Measurements from ENCODE around the gene CPSF7.
"Not testable (repeated sequence)": the region's sequence is repeated elsewhere in the genome, so short reads cannot be mapped to it uniquely, and the experiment has no call there.

DNA sequence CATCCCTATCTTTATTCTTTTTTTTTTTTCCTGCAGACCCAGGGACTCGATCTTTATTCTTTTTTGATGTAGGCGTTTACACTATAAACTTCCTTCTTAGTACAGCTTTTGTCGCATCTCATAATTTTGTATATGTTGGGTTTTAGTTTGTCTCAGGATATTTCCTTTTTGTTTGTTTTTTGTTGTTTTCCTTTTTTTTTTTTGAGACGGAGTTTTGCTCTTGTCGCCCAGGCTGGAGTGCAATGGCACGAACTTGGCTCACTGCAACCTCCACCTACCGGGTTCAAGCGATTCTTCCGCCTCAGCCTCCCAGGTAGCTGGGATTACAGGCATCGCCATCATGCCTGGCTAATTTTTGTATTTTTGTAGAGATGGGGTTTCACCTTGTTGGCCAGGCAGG lies 1.1 kb upstream of the CPSF7 start:
- TF ChIP-seq POLR2AphosphoS5 (IDR thresholded peaks at IDR 0.05; ENCODE audit: low read depth); SPI1 (IDR thresholded peaks at IDR 0.05; ENCODE audit: borderline replicate concordance, low read depth): not testable (repeated sequence)
- TF ChIP-seq, protein P1, sequence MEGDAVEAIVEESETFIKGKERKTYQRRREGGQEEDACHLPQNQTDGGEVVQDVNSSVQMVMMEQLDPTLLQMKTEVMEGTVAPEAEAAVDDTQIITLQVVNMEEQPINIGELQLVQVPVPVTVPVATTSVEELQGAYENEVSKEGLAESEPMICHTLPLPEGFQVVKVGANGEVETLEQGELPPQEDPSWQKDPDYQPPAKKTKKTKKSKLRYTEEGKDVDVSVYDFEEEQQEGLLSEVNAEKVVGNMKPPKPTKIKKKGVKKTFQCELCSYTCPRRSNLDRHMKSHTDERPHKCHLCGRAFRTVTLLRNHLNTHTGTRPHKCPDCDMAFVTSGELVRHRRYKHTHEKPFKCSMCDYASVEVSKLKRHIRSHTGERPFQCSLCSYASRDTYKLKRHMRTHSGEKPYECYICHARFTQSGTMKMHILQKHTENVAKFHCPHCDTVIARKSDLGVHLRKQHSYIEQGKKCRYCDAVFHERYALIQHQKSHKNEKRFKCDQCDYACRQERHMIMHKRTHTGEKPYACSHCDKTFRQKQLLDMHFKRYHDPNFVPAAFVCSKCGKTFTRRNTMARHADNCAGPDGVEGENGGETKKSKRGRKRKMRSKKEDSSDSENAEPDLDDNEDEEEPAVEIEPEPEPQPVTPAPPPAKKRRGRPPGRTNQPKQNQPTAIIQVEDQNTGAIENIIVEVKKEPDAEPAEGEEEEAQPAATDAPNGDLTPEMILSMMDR (IDR thresholded peaks at IDR 0.05; ENCODE audit: insufficient read depth, low read length), result not testable (repeated sequence)
- TF ChIP-seq, protein P2, sequence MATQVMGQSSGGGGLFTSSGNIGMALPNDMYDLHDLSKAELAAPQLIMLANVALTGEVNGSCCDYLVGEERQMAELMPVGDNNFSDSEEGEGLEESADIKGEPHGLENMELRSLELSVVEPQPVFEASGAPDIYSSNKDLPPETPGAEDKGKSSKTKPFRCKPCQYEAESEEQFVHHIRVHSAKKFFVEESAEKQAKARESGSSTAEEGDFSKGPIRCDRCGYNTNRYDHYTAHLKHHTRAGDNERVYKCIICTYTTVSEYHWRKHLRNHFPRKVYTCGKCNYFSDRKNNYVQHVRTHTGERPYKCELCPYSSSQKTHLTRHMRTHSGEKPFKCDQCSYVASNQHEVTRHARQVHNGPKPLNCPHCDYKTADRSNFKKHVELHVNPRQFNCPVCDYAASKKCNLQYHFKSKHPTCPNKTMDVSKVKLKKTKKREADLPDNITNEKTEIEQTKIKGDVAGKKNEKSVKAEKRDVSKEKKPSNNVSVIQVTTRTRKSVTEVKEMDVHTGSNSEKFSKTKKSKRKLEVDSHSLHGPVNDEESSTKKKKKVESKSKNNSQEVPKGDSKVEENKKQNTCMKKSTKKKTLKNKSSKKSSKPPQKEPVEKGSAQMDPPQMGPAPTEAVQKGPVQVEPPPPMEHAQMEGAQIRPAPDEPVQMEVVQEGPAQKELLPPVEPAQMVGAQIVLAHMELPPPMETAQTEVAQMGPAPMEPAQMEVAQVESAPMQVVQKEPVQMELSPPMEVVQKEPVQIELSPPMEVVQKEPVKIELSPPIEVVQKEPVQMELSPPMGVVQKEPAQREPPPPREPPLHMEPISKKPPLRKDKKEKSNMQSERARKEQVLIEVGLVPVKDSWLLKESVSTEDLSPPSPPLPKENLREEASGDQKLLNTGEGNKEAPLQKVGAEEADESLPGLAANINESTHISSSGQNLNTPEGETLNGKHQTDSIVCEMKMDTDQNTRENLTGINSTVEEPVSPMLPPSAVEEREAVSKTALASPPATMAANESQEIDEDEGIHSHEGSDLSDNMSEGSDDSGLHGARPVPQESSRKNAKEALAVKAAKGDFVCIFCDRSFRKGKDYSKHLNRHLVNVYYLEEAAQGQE (IDR thresholded peaks at IDR 0.05; ENCODE audit: insufficient replicate concordance, low read depth), result not testable (repeated sequence)

Data from HL-60 (cell line).